Iris pigment epithelial cell (primary cell): ENCODE data around the gene MED27.

Source experiments
- DNase-seq: peaks from one replicate; pipeline ENCODE4 v3.0.0-alpha.2; 2011; ENCODE audit warnings: low read depth

Gene MED27

DNA sequence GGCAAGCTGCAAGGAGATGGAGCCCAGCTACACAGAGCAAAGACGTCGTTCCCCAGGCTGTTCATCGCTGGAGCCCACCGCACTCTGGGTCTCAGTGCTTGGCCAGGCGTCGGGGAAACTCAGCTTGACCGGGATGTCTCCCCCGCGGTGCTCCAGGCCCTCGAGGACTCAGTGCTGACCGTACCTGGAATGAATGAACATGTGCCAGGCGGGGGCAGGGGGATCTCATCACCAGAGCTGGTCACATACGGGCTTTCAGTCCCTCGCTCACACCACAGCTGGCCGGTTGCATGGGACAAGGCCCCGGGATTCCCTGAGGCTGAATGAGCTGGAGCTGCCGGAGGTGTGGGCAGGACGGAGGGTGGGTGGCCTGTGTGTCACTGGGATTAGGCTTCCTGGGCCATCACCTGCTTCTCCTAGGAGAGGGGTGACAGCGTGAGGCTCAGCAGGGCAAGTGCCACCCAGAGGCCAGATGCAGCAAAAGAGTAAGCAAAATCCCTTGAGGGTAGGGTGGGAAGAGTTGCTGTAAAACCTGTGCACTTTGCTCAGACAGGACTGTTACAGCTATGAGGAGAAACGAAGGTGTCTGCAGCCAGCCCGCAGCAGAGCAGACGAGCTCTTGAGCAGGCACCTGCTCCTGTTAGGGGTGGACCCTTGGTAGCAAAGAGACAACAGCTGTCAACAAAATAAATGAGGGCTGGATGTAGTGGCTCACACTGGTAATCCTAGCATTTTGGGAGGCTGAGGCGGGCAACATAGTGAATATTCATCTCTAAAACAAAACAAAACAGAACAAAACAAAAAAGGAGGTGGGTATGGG lies 269.1 kb downstream of the MED27 start:
- DNase-seq, result no peak
